ENCODE results near the gene SBF2. TPM values are rescaled to one million over a fixed set of nuclear protein-coding genes. Genes with fewer than 3 reads are reported as not detected.
A peak's percentile ranks its signal among the peaks of the same experiment; 100 is the strongest.

SBF2 gene
- total and polyA plus RNA-seq, 9 of the 15 experiments (the other 6 are each of a cell fraction or from before 2014, with no cell fraction given): 0.80 to 9.5 (median 5.0) TPM

GRCh38 chr11:9757809-9758636 lies 536.0 kb downstream of the SBF2 start (continued):
- TF ChIP-seq RNF219 (CRISPR knock-in tag; IDR thresholded peaks at IDR 0.05): no peak
- TF ChIP-seq MYNN (IDR thresholded peaks at IDR 0.05): no peak
- no peak for TF ChIP-seq MYNN (CRISPR knock-in tag; IDR thresholded peaks at IDR 0.05)
- peak; percentile 8; the same call in 1 of the 2 replicates for TF ChIP-seq ERF (CRISPR knock-in tag; IDR thresholded peaks at IDR 0.05)
- no peak for TF ChIP-seq COPS2 (conservative IDR thresholded peaks at IDR 0.05)
- TF ChIP-seq RBBP5 (IDR thresholded peaks at IDR 0.05; ENCODE audit: borderline replicate concordance, insufficient read depth, low read length, poor library complexity, severe bottlenecking): no peak
- TF ChIP-seq HDGF (IDR thresholded peaks at IDR 0.05): 0 out of 2 replicates have a peak, but pooled peaks have one; percentile 31
- no peak for TF ChIP-seq ZNF431 (CRISPR knock-in tag; IDR thresholded peaks at IDR 0.05)
- no peak for TF ChIP-seq SMARCA4 (IDR thresholded peaks at IDR 0.05)
- TF ChIP-seq RFX5 (IDR thresholded peaks at IDR 0.05; ENCODE audit: low read depth, low read length): no peak
- 0 out of 2 replicates have a peak, but pooled peaks have one; percentile 55 for TF ChIP-seq NKRF (IDR thresholded peaks at IDR 0.05; ENCODE audit: borderline replicate concordance)
- no peak for TF ChIP-seq TAL1 (IDR thresholded peaks at IDR 0.05)
- no peak for TF ChIP-seq SLC30A9 (CRISPR knock-in tag; IDR thresholded peaks at IDR 0.05)
- 0 out of 2 replicates have a peak, but pooled peaks have one; percentile 44 for TF ChIP-seq MTA3 (IDR thresholded peaks at IDR 0.05; ENCODE audit: borderline replicate concordance)
- no peak for TF ChIP-seq PREB (CRISPR knock-in tag; IDR thresholded peaks at IDR 0.05)
- TF ChIP-seq, protein P1, sequence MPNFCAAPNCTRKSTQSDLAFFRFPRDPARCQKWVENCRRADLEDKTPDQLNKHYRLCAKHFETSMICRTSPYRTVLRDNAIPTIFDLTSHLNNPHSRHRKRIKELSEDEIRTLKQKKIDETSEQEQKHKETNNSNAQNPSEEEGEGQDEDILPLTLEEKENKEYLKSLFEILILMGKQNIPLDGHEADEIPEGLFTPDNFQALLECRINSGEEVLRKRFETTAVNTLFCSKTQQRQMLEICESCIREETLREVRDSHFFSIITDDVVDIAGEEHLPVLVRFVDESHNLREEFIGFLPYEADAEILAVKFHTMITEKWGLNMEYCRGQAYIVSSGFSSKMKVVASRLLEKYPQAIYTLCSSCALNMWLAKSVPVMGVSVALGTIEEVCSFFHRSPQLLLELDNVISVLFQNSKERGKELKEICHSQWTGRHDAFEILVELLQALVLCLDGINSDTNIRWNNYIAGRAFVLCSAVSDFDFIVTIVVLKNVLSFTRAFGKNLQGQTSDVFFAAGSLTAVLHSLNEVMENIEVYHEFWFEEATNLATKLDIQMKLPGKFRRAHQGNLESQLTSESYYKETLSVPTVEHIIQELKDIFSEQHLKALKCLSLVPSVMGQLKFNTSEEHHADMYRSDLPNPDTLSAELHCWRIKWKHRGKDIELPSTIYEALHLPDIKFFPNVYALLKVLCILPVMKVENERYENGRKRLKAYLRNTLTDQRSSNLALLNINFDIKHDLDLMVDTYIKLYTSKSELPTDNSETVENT (CRISPR knock-in tag; IDR thresholded peaks at IDR 0.05): peak; percentile 33; the same call in 1 of the 2 replicates
- no peak for TF ChIP-seq PRMT5 (CRISPR knock-in tag; IDR thresholded peaks at IDR 0.05)
- no peak for TF ChIP-seq GTF2A2 (tag; IDR thresholded peaks at IDR 0.05)
- TF ChIP-seq, protein P2, sequence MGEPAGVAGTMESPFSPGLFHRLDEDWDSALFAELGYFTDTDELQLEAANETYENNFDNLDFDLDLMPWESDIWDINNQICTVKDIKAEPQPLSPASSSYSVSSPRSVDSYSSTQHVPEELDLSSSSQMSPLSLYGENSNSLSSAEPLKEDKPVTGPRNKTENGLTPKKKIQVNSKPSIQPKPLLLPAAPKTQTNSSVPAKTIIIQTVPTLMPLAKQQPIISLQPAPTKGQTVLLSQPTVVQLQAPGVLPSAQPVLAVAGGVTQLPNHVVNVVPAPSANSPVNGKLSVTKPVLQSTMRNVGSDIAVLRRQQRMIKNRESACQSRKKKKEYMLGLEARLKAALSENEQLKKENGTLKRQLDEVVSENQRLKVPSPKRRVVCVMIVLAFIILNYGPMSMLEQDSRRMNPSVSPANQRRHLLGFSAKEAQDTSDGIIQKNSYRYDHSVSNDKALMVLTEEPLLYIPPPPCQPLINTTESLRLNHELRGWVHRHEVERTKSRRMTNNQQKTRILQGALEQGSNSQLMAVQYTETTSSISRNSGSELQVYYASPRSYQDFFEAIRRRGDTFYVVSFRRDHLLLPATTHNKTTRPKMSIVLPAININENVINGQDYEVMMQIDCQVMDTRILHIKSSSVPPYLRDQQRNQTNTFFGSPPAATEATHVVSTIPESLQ (CRISPR knock-in tag; IDR thresholded peaks at IDR 0.05): no peak
